OCI-LY3 (cell line): ENCODE data around the gene C1QL2.

Experiments used
- CTCF ChIP-seq: fragments of 200-600, 300-600 bp; sonication (generic); IDR thresholded peaks from 2 replicates; pipeline ENCODE4 v1.5.1; 2014; ENCODE audit warnings: antibody characterized with exemption, low read length, low read depth
- EZH2phosphoT487 ChIP-seq: fragments of 200-600 bp; shearing (Covaris generic); IDR thresholded peaks from 2 replicates; pipeline ENCODE4 v1.6.1; 2018; ENCODE audit warnings: antibody characterized with exemption, mixed run types, low read depth

DNA sequence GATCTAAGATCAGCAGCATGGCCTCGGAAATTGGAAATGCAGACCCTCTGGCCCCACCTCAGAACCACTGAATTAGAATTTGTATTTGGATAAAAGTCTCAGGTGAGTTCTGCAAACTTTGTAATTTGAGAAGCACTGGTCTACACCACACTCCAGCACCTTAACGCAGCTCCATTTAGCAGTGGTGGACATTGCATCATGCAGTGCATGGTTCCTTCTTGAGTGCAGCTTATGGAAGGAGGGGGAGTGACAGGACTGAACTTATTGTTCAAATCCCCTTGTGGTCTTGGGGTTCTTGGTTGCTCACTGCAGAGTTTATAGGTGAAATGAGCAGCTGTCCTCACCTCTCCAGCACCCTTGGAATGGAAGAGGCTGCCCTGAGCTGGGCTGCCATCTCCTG is 47.6 kb upstream of the C1QL2 start:
- TF ChIP-seq CTCF: no peak
- TF ChIP-seq EZH2phosphoT487: no peak
